WTC11 (cell line): ENCODE results near the gene AK8. TPM values are rescaled to one million over a fixed set of nuclear protein-coding genes. Genes with fewer than 3 reads are reported as not detected.

ENCODE experiments used
- CREB1 ChIP-seq: sonication (generic); formaldehyde crosslinking; IDR thresholded peaks from 2 replicates; pipeline ENCODE4 v1.8.0; 2023; ENCODE audit warnings: mild to moderate bottlenecking, missing genetic modification reagents
- ELF4 ChIP-seq: sonication (generic); formaldehyde crosslinking; IDR thresholded peaks from 2 replicates; pipeline ENCODE4 v1.8.1; 2022; ENCODE audit warnings: low read depth, mild to moderate bottlenecking, moderate library complexity, missing genetic modification reagents
- FOXJ3 ChIP-seq: sonication (generic); formaldehyde crosslinking; IDR thresholded peaks from 2 replicates; pipeline ENCODE4 v1.9.0; 2021; ENCODE audit warnings: missing genetic modification reagents, mild to moderate bottlenecking, borderline replicate concordance
- FOXP1 ChIP-seq: sonication (generic); formaldehyde crosslinking; IDR thresholded peaks from 2 replicates; pipeline ENCODE4 v1.8.0; 2022; ENCODE audit warnings: missing genetic modification reagents, mild to moderate bottlenecking, moderate library complexity, borderline replicate concordance
- GABPB1 ChIP-seq: sonication (generic); formaldehyde crosslinking; IDR thresholded peaks from 2 replicates; pipeline ENCODE4 v1.8.1; 2023; ENCODE audit warnings: mild to moderate bottlenecking, missing genetic modification reagents
- JAZF1 ChIP-seq: fragments of 250-450 bp; sonication (Bioruptor Pico); IDR thresholded peaks from 2 replicates; pipeline ENCODE4 v1.9.0; 2021; ENCODE audit warnings: moderate library complexity, mild to moderate bottlenecking, inconsistent platforms
- KAT7 ChIP-seq: sonication (generic); formaldehyde crosslinking; IDR thresholded peaks from 2 replicates; pipeline ENCODE4 v1.8.1; 2023; ENCODE audit warnings: missing genetic modification reagents, mild to moderate bottlenecking, borderline replicate concordance
- NR3C1 ChIP-seq: sonication (generic); formaldehyde crosslinking; conservative IDR thresholded peaks from 2 replicates; pipeline ENCODE4 v1.8.1; 2023; ENCODE audit warnings: low read depth, mild to moderate bottlenecking, missing genetic modification reagents
- OVOL2 ChIP-seq: fragments of 250-450 bp; sonication (Bioruptor Pico); IDR thresholded peaks from 2 replicates; pipeline ENCODE4 v1.9.0; 2021; ENCODE audit warnings: mild to moderate bottlenecking, borderline replicate concordance
- SP1 ChIP-seq: sonication (generic); formaldehyde crosslinking; conservative IDR thresholded peaks from 2 replicates; pipeline ENCODE4 v1.8.1; 2022; ENCODE audit warnings: missing genetic modification reagents
- TEAD4 ChIP-seq: sonication (generic); formaldehyde crosslinking; IDR thresholded peaks from 2 replicates; pipeline ENCODE4 v1.8.0; 2022; ENCODE audit warnings: mild to moderate bottlenecking, missing genetic modification reagents
- ZNF232 ChIP-seq: sonication (generic); formaldehyde crosslinking; IDR thresholded peaks from 2 replicates; pipeline ENCODE4 v1.8.0; 2022; ENCODE audit warnings: mild to moderate bottlenecking, missing genetic modification reagents
- ZNF671 ChIP-seq: fragments of 250-450 bp; sonication (Bioruptor Pico); IDR thresholded peaks from 2 replicates; pipeline ENCODE4 v1.8.0; 2021; ENCODE audit warnings: mild to moderate bottlenecking
- total RNA-seq: library from RNA; stranded (reverse); gene quantifications from 3 replicates; pipeline ENCODE4 v1.2.3, GENCODE V29; 2021
- TF ChIP-seq, protein P1 (sequence below): sonication (generic); formaldehyde crosslinking; IDR thresholded peaks from 2 replicates; pipeline ENCODE4 v1.8.0; 2022; ENCODE audit warnings: mild to moderate bottlenecking, missing genetic modification reagents
- TF ChIP-seq, protein P2 (sequence below): sonication (generic); formaldehyde crosslinking; IDR thresholded peaks from 2 replicates; pipeline ENCODE4 v1.8.1; 2023; ENCODE audit warnings: mild to moderate bottlenecking, missing genetic modification reagents
- TF ChIP-seq, protein P3 (sequence below): sonication (generic); formaldehyde crosslinking; IDR thresholded peaks from 2 replicates; pipeline ENCODE4 v1.8.1; 2022; ENCODE audit warnings: low read depth, missing genetic modification reagents, borderline replicate concordance
- TF ChIP-seq, protein P4 (sequence below): fragments of 250-450 bp; sonication (Bioruptor Pico); IDR thresholded peaks from 2 replicates; pipeline ENCODE4 v1.9.0; 2021; ENCODE audit warnings: mild to moderate bottlenecking
- TF ChIP-seq, protein P5 (sequence below): fragments of 250-450 bp; sonication (Bioruptor Pico); IDR thresholded peaks from 2 replicates; pipeline ENCODE4 v1.8.0; 2021; ENCODE audit warnings: mild to moderate bottlenecking
- TF ChIP-seq, protein P6 (sequence below): sonication (generic); formaldehyde crosslinking; IDR thresholded peaks from 2 replicates; pipeline ENCODE4 v1.8.1; 2023; ENCODE audit warnings: mild to moderate bottlenecking, missing genetic modification reagents, moderate library complexity
- TF ChIP-seq, protein P7 (sequence below): sonication (generic); formaldehyde crosslinking; IDR thresholded peaks from 2 replicates; pipeline ENCODE4 v1.8.1; 2022; ENCODE audit warnings: low read depth, mild to moderate bottlenecking, moderate library complexity, missing genetic modification reagents, borderline replicate concordance
- TF ChIP-seq, protein P8 (sequence below): sonication (generic); formaldehyde crosslinking; IDR thresholded peaks from 2 replicates; pipeline ENCODE4 v1.8.0; 2022; ENCODE audit warnings: mild to moderate bottlenecking, missing genetic modification reagents
- TF ChIP-seq, protein P9 (sequence below): sonication (generic); formaldehyde crosslinking; IDR thresholded peaks from 2 replicates; pipeline ENCODE4 v1.8.1; 2022; ENCODE audit warnings: mild to moderate bottlenecking, missing genetic modification reagents, moderate library complexity, borderline replicate concordance
- TF ChIP-seq, protein P10 (sequence below): fragments of 250-450 bp; sonication (Bioruptor Pico); IDR thresholded peaks from 2 replicates; pipeline ENCODE4 v2.1.2; 2022; ENCODE audit warnings: mild to moderate bottlenecking, moderate library complexity
- TF ChIP-seq, protein P11 (sequence below): fragments of 250-450 bp; sonication (Bioruptor Pico); IDR thresholded peaks from 2 replicates; pipeline ENCODE4 v1.9.0; 2021; ENCODE audit warnings: mild to moderate bottlenecking

Gene AK8
- total RNA-seq, 1 experiment from 2014 or later = 0.48 TPM

DNA sequence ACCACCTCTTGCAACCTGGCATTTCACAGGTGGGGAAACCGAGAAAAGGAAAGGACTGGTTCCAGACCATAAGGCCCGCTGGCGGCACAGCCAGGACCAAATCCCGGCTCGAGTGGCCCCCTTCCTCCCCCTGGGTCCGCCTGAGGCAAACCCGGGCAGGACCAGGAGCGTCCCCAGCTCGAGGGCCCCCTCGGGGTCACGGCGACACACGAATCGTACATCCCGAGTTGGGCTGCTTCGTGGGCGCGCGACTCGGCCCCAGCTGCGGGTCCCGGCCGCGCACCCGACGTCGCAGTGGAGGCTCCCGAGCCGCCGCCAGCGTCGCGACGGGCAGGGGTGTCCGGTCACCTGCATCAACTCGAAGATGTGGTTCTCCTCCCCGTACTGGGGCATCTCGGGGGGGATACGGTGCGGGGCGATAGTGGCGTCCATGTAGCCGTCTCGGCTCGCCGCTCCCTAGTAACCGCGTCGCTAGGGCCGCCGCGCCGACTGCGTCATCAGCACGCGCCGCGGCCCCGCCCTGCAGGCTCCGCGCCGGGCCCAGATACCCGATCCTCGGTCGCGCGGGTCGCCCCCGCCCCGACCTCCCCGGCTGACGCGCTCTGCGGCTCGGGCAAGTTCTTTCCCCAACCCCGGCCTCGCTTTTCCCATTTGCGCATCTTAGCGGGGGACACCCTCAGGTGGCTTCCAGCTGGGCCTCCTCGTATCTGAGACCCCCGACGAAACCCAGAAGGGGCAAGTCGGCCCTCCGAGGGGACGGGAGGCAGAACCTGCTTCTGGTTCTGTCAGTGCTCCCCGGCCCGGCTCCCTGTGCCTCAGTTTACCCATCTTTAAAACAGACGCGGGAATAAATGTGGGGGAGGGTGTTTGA is at the start of gene AK8 (continued):
- TF ChIP-seq, protein P1, sequence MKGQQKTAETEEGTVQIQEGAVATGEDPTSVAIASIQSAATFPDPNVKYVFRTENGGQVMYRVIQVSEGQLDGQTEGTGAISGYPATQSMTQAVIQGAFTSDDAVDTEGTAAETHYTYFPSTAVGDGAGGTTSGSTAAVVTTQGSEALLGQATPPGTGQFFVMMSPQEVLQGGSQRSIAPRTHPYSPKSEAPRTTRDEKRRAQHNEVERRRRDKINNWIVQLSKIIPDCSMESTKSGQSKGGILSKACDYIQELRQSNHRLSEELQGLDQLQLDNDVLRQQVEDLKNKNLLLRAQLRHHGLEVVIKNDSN (CRISPR knock-in tag) = no peak
- TF ChIP-seq, protein P2, sequence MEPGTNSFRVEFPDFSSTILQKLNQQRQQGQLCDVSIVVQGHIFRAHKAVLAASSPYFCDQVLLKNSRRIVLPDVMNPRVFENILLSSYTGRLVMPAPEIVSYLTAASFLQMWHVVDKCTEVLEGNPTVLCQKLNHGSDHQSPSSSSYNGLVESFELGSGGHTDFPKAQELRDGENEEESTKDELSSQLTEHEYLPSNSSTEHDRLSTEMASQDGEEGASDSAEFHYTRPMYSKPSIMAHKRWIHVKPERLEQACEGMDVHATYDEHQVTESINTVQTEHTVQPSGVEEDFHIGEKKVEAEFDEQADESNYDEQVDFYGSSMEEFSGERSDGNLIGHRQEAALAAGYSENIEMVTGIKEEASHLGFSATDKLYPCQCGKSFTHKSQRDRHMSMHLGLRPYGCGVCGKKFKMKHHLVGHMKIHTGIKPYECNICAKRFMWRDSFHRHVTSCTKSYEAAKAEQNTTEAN = no peak
- TF ChIP-seq JAZF1 (CRISPR knock-in tag) (no peak), NR3C1 (CRISPR knock-in tag) (no peak), GABPB1 (CRISPR knock-in tag) (peak; percentile 38; the same call in 1 of the 2 replicates), ZNF671 (CRISPR knock-in tag) (no peak), OVOL2 (CRISPR knock-in tag) (no peak), ELF4 (no peak), ZNF232 (CRISPR knock-in tag) (peak; percentile 60; the same call in 1 of the 2 replicates), FOXJ3 (no peak), TEAD4 (CRISPR knock-in tag) (no peak), KAT7 (CRISPR knock-in tag) (no peak), SP1 (CRISPR knock-in tag) (peak; percentile 93), FOXP1 (no peak; the same call in 1 of the 2 replicates), CREB1 (peak; percentile 82)
- TF ChIP-seq, protein P3, sequence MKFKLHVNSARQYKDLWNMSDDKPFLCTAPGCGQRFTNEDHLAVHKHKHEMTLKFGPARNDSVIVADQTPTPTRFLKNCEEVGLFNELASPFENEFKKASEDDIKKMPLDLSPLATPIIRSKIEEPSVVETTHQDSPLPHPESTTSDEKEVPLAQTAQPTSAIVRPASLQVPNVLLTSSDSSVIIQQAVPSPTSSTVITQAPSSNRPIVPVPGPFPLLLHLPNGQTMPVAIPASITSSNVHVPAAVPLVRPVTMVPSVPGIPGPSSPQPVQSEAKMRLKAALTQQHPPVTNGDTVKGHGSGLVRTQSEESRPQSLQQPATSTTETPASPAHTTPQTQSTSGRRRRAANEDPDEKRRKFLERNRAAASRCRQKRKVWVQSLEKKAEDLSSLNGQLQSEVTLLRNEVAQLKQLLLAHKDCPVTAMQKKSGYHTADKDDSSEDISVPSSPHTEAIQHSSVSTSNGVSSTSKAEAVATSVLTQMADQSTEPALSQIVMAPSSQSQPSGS (CRISPR knock-in tag) = no peak
- TF ChIP-seq, protein P4, sequence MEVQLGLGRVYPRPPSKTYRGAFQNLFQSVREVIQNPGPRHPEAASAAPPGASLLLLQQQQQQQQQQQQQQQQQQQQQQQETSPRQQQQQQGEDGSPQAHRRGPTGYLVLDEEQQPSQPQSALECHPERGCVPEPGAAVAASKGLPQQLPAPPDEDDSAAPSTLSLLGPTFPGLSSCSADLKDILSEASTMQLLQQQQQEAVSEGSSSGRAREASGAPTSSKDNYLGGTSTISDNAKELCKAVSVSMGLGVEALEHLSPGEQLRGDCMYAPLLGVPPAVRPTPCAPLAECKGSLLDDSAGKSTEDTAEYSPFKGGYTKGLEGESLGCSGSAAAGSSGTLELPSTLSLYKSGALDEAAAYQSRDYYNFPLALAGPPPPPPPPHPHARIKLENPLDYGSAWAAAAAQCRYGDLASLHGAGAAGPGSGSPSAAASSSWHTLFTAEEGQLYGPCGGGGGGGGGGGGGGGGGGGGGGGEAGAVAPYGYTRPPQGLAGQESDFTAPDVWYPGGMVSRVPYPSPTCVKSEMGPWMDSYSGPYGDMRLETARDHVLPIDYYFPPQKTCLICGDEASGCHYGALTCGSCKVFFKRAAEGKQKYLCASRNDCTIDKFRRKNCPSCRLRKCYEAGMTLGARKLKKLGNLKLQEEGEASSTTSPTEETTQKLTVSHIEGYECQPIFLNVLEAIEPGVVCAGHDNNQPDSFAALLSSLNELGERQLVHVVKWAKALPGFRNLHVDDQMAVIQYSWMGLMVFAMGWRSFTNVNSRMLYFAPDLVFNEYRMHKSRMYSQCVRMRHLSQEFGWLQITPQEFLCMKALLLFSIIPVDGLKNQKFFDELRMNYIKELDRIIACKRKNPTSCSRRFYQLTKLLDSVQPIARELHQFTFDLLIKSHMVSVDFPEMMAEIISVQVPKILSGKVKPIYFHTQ (CRISPR knock-in tag) = no peak
- TF ChIP-seq, protein P5, sequence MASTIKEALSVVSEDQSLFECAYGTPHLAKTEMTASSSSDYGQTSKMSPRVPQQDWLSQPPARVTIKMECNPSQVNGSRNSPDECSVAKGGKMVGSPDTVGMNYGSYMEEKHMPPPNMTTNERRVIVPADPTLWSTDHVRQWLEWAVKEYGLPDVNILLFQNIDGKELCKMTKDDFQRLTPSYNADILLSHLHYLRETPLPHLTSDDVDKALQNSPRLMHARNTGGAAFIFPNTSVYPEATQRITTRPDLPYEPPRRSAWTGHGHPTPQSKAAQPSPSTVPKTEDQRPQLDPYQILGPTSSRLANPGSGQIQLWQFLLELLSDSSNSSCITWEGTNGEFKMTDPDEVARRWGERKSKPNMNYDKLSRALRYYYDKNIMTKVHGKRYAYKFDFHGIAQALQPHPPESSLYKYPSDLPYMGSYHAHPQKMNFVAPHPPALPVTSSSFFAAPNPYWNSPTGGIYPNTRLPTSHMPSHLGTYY = no peak
- TF ChIP-seq, protein P6, sequence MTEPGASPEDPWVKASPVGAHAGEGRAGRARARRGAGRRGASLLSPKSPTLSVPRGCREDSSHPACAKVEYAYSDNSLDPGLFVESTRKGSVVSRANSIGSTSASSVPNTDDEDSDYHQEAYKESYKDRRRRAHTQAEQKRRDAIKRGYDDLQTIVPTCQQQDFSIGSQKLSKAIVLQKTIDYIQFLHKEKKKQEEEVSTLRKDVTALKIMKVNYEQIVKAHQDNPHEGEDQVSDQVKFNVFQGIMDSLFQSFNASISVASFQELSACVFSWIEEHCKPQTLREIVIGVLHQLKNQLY (CRISPR knock-in tag) = no peak
- TF ChIP-seq, protein P7, sequence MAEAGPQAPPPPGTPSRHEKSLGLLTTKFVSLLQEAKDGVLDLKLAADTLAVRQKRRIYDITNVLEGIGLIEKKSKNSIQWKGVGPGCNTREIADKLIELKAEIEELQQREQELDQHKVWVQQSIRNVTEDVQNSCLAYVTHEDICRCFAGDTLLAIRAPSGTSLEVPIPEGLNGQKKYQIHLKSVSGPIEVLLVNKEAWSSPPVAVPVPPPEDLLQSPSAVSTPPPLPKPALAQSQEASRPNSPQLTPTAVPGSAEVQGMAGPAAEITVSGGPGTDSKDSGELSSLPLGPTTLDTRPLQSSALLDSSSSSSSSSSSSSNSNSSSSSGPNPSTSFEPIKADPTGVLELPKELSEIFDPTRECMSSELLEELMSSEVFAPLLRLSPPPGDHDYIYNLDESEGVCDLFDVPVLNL (CRISPR knock-in tag) = no peak
- TF ChIP-seq, protein P8, sequence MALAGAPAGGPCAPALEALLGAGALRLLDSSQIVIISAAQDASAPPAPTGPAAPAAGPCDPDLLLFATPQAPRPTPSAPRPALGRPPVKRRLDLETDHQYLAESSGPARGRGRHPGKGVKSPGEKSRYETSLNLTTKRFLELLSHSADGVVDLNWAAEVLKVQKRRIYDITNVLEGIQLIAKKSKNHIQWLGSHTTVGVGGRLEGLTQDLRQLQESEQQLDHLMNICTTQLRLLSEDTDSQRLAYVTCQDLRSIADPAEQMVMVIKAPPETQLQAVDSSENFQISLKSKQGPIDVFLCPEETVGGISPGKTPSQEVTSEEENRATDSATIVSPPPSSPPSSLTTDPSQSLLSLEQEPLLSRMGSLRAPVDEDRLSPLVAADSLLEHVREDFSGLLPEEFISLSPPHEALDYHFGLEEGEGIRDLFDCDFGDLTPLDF (CRISPR knock-in tag) = no peak
- TF ChIP-seq, protein P9, sequence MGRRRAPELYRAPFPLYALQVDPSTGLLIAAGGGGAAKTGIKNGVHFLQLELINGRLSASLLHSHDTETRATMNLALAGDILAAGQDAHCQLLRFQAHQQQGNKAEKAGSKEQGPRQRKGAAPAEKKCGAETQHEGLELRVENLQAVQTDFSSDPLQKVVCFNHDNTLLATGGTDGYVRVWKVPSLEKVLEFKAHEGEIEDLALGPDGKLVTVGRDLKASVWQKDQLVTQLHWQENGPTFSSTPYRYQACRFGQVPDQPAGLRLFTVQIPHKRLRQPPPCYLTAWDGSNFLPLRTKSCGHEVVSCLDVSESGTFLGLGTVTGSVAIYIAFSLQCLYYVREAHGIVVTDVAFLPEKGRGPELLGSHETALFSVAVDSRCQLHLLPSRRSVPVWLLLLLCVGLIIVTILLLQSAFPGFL = no peak
- TF ChIP-seq, protein P10, sequence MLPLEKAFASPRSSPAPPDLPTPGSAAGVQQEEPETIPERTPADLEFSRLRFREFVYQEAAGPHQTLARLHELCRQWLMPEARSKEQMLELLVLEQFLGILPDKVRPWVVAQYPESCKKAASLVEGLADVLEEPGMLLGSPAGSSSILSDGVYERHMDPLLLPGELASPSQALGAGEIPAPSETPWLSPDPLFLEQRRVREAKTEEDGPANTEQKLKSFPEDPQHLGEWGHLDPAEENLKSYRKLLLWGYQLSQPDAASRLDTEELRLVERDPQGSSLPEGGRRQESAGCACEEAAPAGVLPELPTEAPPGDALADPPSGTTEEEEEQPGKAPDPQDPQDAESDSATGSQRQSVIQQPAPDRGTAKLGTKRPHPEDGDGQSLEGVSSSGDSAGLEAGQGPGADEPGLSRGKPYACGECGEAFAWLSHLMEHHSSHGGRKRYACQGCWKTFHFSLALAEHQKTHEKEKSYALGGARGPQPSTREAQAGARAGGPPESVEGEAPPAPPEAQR (CRISPR knock-in tag) = no peak
- TF ChIP-seq, protein P11, sequence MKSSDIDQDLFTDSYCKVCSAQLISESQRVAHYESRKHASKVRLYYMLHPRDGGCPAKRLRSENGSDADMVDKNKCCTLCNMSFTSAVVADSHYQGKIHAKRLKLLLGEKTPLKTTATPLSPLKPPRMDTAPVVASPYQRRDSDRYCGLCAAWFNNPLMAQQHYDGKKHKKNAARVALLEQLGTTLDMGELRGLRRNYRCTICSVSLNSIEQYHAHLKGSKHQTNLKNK (CRISPR knock-in tag) = no peak
